GM10248 (cell line): ENCODE data around the gene TPRKB.

Source experiments
- CTCF ChIA-PET: fragments of 300-600 bp; sonication (Branson Sonifier 250); formaldehyde crosslinking; extraction: SDS; loops from one replicate; lab custom pipeline; 2021; ENCODE audit warnings: antibody characterized with exemption; lab: Yijun Ruan, JAX
- POLR2A ChIA-PET: fragments of 350-650 bp; sonication (Branson Sonifier 250); formaldehyde crosslinking; extraction: SDS; loops from one replicate; lab custom pipeline; 2020; ENCODE audit warnings: antibody characterized with exemption; lab: Yijun Ruan, JAX
- DNase-seq: peaks from one replicate; pipeline ENCODE4 v3.0.0; 2012; ENCODE audit errors: extremely low spot score
- TF ChIP-seq, protein P1 (sequence below): IDR thresholded peaks from 2 replicates; pipeline ENCODE4 v1.5.1; 2012; ENCODE audit warnings: mild to moderate bottlenecking, low read depth; ENCODE audit errors: extremely low read depth, missing control alignments, control extremely low read depth

The TPRKB gene

DNA sequence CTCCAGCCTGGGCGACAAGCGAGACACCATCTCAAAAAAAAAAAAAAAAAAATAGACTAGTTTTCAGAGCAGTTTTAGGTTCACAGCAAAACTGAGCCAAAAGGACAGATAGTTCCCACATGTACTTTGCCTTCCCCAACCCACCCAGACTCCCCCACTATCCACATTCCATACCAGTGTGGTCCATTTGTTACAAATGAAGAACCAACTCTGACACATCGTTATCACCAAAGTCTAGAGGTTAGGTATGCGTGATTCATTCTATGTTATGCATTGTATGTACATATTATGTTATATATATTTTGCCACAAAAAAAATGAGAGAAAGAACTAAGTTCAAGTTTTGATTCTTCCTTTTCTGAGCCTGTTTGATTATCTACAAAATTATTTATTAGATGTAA lies 39.2 kb upstream of the TPRKB start:
- POLR2A ChIA-PET, result interaction anchor here (0.6 kb wide), 1 partner anchor 357 kb away, joined by 5 read pairs; no protein-coding TSS in a partner anchor
- TF ChIP-seq, protein P1, sequence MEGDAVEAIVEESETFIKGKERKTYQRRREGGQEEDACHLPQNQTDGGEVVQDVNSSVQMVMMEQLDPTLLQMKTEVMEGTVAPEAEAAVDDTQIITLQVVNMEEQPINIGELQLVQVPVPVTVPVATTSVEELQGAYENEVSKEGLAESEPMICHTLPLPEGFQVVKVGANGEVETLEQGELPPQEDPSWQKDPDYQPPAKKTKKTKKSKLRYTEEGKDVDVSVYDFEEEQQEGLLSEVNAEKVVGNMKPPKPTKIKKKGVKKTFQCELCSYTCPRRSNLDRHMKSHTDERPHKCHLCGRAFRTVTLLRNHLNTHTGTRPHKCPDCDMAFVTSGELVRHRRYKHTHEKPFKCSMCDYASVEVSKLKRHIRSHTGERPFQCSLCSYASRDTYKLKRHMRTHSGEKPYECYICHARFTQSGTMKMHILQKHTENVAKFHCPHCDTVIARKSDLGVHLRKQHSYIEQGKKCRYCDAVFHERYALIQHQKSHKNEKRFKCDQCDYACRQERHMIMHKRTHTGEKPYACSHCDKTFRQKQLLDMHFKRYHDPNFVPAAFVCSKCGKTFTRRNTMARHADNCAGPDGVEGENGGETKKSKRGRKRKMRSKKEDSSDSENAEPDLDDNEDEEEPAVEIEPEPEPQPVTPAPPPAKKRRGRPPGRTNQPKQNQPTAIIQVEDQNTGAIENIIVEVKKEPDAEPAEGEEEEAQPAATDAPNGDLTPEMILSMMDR, result no peak
- CTCF ChIA-PET, result no interaction called here
- DNase-seq, result no peak

DNA sequence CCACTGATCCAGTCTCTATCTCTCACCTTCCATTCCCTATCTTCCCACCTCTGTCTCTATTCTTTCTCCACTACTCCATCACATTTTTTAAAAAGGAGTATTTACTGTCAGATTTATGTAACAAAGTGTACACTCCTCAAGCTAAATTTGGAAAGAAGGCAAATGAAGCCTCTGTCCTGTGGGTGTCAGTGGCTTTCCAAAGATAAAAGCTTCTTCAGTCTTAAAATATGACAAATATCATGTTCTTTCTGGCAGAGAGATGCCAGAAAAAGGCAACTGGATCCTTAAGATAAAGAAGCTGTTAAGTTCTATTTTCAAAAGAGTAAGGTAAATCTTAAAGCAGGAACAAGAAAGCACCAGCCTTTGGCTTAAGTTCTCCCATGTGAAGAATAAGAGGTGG lies 35.7 kb upstream of the TPRKB start:
- ChIA-PET CTCF (interaction anchor here (1.1 to 1.3 kb wide), 3 partner anchors 10 to 54 kb away, joined by 3 to 6 read pairs (median 3); no protein-coding TSS in a partner anchor), POLR2A (no interaction called here)
- no peak for DNase-seq
- TF ChIP-seq, protein P1, result no peak

DNA sequence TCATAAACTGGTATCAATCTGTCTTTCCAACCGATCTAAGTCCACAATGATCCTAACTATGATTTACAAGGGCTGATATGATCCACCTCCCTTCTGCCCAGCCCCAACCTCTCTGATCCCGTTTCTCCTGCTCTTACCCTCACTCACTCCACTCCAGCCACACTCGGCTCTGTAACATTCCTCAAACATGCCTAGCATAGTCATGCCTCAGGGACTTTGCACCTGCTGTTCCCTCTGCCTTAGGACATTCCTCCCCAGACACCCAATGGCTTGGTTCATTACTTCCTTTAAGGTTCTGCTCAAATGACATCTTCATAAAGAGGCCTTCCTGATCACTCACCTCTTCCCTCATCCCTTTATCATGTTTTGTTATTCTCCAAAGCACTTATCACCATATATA lies 33.6 kb upstream of the TPRKB start:
- ChIA-PET POLR2A (no interaction called here), CTCF (no interaction called here)
- TF ChIP-seq, protein P1, result no peak
- no peak for DNase-seq

DNA sequence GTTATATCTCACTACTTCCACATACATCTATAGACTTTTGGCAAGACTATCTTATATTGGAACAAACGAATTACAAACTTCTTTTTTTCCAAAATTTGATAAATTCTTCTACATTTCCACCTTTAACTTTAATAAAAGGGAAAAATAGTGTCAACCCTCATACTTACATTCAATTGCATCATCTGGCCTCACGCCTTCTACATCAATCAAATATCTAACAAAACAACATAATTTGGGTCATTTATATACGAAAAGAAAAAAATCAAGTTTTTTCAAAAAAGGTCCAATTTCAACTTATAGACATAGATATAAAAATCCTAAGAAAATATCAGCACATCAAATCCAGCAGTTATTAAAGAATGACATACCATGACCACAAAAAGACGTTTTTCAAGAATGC lies 29.8 kb upstream of the TPRKB start:
- POLR2A ChIA-PET, result no interaction called here

DNA sequence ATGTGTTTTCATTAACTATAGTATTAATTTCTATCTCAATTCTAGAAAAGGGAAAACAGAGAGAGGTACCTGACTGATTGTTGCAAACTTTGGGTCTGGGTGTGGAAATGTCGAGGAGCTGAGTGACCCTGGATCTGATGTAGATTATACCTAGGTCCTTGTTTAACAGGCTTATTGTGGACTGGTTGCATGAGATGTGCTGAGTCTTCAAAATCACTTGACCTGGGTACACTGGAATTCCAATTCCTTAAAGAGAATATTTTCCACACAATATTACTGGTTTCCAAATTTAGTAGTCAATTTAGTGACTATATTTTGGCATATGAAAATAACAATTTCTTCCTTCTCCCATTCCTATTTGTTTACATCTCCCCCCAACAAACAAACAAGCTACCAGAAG lies 29.2 kb upstream of the TPRKB start:
- POLR2A ChIA-PET, result no interaction called here
- no peak for DNase-seq
- TF ChIP-seq, protein P1, result no peak
- CTCF ChIA-PET, result interaction anchor here (0.6 kb wide), 1 partner anchor 13 kb away, joined by 3 read pairs; no protein-coding TSS in a partner anchor

More for the DNA sequence above, 29.8 kb upstream of the TPRKB start:
- CTCF ChIA-PET, result no interaction called here
- TF ChIP-seq, protein P1, result no peak
- no peak for DNase-seq

DNA sequence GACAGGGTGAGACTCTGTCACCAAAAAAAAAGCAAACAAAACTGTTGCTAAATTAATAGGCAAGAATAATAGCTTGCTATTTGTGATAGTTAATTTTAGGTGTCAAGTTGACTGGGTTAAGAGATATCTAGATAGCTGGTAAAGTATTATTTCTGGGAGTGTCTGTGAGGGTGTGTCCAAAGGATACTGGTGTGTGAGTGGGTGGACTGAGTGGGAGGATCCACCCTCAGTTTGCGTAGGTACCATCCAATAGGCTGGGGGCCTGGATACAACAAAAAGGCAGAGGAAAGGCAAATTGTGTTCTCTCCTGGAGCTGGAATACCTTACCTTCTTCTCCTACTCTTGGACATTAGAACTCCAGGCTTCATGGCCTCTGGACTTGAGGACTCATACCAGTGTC lies 27.8 kb upstream of the TPRKB start:
- POLR2A ChIA-PET, result no interaction called here
- TF ChIP-seq, protein P1, result no peak
- CTCF ChIA-PET, result interaction anchor here (0.7 to 1.2 kb wide), 3 partner anchors 16 to 59 kb away, joined by 3 to 5 read pairs (median 3); no protein-coding TSS in a partner anchor
- DNase-seq, result no peak

DNA sequence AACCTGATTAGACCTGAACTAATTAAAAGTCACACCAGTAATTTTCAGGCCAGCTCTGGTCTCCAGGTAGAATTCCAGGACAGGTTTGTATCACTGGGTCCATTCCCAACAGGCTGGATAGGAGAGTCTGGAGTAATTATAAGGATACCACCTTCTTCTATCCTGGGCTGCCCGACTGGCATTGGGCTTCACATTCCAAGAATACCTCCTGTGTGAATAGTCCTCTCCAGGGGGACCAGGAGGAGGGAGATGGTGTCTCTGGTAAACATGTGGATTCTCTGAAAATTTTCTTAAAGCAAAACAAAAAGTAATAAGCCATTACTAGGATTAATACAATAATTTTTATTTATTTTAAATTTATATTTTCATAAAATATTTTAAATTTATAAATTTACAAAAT lies 25.4 kb upstream of the TPRKB start:
- TF ChIP-seq, protein P1, result no peak
- ChIA-PET CTCF (interaction anchor here (1.0 to 2.0 kb wide), 3 partner anchors 10 to 22 kb away, joined by 3 to 6 read pairs (median 4); no protein-coding TSS in a partner anchor), POLR2A (no interaction called here)
- DNase-seq, result no peak
